Tibial nerve (tissue), 3 donors: ENCODE data around the gene TSEN54.

ENCODE experiments used
- POLR2A ChIP-seq, 2 donors: fragments of 450-650 bp; IDR thresholded peaks; one replicate each; pipeline ENCODE4 v1.6.1; 2017; ENCODE audit warnings: antibody characterized with exemption in 2 of 2, mild to moderate bottlenecking in 2 of 2, moderate library complexity in 2 of 2
- TF ChIP-seq, protein P1 (sequence below), 5 experiments: fragments of 200-600 bp in 3 of 5; fragments of 450-650 bp in 2 of 5; sonication (generic) in 3 of 5; IDR thresholded peaks; one replicate each; pipeline ENCODE4 v1.5.1; 2016 to 2019; ENCODE audit warnings: antibody characterized with exemption in 5 of 5, mild to moderate bottlenecking in 3 of 5, moderate library complexity in 2 of 5

DNA sequence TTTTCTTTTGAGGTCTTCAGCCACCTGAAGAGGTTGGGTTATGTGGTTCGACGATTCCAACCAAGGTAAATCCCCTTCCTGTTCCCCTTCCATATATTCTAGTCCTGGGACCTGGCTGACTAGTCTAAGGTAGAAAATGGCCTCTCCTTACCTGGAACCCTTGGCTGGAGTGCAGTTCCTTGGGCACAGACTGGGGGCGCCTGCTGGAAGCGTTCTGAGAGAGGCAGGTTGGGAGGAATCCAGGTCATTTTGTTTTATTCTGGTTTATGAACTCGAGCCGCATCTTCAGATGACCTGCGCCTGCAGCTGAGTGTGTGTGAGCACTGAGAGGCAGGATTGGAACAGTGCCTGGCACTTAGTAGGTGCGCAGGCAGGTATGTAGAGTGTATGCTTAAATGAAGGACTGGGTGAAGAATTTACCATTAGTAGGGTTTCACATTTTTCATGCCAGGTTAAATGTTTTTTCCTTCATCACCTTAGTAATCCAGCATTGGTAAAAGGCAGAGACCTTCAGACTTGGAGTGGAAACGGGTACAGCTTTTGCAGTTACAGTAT lies 2.7 kb downstream of the TSEN54 start:
- TF ChIP-seq, protein P1, sequence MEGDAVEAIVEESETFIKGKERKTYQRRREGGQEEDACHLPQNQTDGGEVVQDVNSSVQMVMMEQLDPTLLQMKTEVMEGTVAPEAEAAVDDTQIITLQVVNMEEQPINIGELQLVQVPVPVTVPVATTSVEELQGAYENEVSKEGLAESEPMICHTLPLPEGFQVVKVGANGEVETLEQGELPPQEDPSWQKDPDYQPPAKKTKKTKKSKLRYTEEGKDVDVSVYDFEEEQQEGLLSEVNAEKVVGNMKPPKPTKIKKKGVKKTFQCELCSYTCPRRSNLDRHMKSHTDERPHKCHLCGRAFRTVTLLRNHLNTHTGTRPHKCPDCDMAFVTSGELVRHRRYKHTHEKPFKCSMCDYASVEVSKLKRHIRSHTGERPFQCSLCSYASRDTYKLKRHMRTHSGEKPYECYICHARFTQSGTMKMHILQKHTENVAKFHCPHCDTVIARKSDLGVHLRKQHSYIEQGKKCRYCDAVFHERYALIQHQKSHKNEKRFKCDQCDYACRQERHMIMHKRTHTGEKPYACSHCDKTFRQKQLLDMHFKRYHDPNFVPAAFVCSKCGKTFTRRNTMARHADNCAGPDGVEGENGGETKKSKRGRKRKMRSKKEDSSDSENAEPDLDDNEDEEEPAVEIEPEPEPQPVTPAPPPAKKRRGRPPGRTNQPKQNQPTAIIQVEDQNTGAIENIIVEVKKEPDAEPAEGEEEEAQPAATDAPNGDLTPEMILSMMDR (IDR thresholded peaks at IDR 0.05), result no peak
- TF ChIP-seq POLR2A (IDR thresholded peaks at IDR 0.05), result no peak
